MCF 10A (cell line): ENCODE data around the gene AQP3. TPM values are rescaled to one million over a fixed set of nuclear protein-coding genes. Genes with fewer than 3 reads are reported as not detected.
A peak's percentile ranks its signal among the peaks of the same experiment; 100 is the strongest.

Source experiments
- BruUV-seq: library from RNA; stranded (reverse); fragments of 400-500 nt; replicated peaks from 2 replicates; lab custom pipeline; 2021; lab: Mats Ljungman, UMichigan
- CTCF ChIA-PET: fragments of 300-600 bp; sonication (Branson Sonifier 250); formaldehyde crosslinking; extraction: SDS; loops from one replicate; lab custom pipeline; 2021; ENCODE audit warnings: antibody characterized with exemption, inconsistent platforms; lab: Yijun Ruan, JAX
- POLR2A ChIA-PET: fragments of 300-600, 350-650 bp; sonication (Branson Sonifier 250); formaldehyde crosslinking; extraction: SDS; loops from one replicate; lab custom pipeline; 2020; ENCODE audit warnings: antibody characterized with exemption, inconsistent platforms; lab: Yijun Ruan, JAX
- DNase-seq: peaks from one replicate; pipeline ENCODE4 v3.0.0-alpha.2; 2018; ENCODE audit not compliant: unreplicated experiment
- H3K27ac Mint-ChIP-seq: one replicate; pipeline ENCODE4 v1.8.0; 2022; ENCODE audit warnings: mild to moderate bottlenecking, low read depth, mixed read lengths; ENCODE audit not compliant: unreplicated experiment
- H3K27me3 Mint-ChIP-seq: one replicate; pipeline ENCODE4 v1.8.0; 2022; ENCODE audit warnings: mixed read lengths; ENCODE audit not compliant: insufficient read depth, unreplicated experiment
- H3K36me3 Mint-ChIP-seq: one replicate; pipeline ENCODE4 v1.8.0; 2022; ENCODE audit warnings: mild to moderate bottlenecking, moderate library complexity, mixed read lengths; ENCODE audit not compliant: insufficient read depth, unreplicated experiment
- H3K4me1 Mint-ChIP-seq: one replicate; pipeline ENCODE4 v1.8.0; 2022; ENCODE audit warnings: mixed read lengths; ENCODE audit not compliant: insufficient read depth, unreplicated experiment
- H3K4me3 Mint-ChIP-seq: one replicate; pipeline ENCODE4 v1.8.0; 2022; ENCODE audit warnings: mild to moderate bottlenecking, moderate library complexity, mixed read lengths; ENCODE audit not compliant: unreplicated experiment
- H3K9me3 Mint-ChIP-seq: one replicate; pipeline ENCODE4 v1.8.0; 2022; ENCODE audit warnings: mixed read lengths; ENCODE audit not compliant: unreplicated experiment
- CTCF ChIP-seq: fragments of 200-600 bp; IDR thresholded peaks from one replicate; pipeline ENCODE4 v1.8.0; 2022; ENCODE audit warnings: antibody characterized with exemption, mild to moderate bottlenecking; ENCODE audit not compliant: unreplicated experiment
- intact Hi-C: fragments of 100-400 bp; cut with micrococcal nuclease; formaldehyde crosslinking; loops from 2 replicates; pipeline ENCODE4 v1.14.1; 2022
- total RNA-seq: library from RNA; stranded (reverse); gene quantifications from 2 replicates; pipeline ENCODE4 v1.2.3, GENCODE V29; 2022

The AQP3 gene
- total RNA-seq, 1 experiment from 2014 or later = 0.89 TPM

GRCh38 chr9:33453999-33454660 lies 6.7 kb upstream of the AQP3 start:
- H3K27me3 Mint-ChIP-seq = no peaks in the 10 kb centered on the region
- H3K4me1 Mint-ChIP-seq = peaks cover 24% of the 10 kb centered on the region
- no peak for DNase-seq
- POLR2A ChIA-PET = interaction anchor here (1.0 to 1.3 kb wide), 3 partner anchors 38 to 131 kb away, joined by 3 to 5 read pairs (median 3); no protein-coding TSS in a partner anchor
- CTCF ChIA-PET = interaction anchor here (1.0 to 6.4 kb wide), 12 partner anchors 11 to 275 kb away, joined by 3 to 91 read pairs (median 14); partner anchors contain the start of genes AQP7 and NOL6
- intact Hi-C loops = loop anchor here (1.0 to 2.0 kb wide), 2 partner anchors 51 to 167 kb away; no protein-coding TSS in a partner anchor
- no TSS peak for BruUV-seq
- H3K27ac Mint-ChIP-seq = no peak overlapping the region
- peaks cover 6% of the 10 kb centered on the region for H3K36me3 Mint-ChIP-seq
- no peaks in the 10 kb centered on the region for H3K9me3 Mint-ChIP-seq
- H3K4me3 Mint-ChIP-seq = no peak overlapping the region
- TF ChIP-seq CTCF = no peak

- DNase-seq = no peak
- Mint-ChIP-seq H3K4me3 (no peak overlapping the region), H3K4me1 (peaks cover 18% of the 10 kb centered on the region), H3K27ac (no peak overlapping the region), H3K36me3 (peaks cover 6% of the 10 kb centered on the region), H3K9me3 (no peaks in the 10 kb centered on the region), H3K27me3 (no peaks in the 10 kb centered on the region)
- BruUV-seq = no TSS peak
- CTCF ChIA-PET = interaction anchor here (0.5 to 6.4 kb wide), 28 partner anchors 7 to 457 kb away, joined by 3 to 91 read pairs (median 5); partner anchors contain the start of genes AQP7 and NOL6
- no peak for TF ChIP-seq CTCF
- POLR2A ChIA-PET = interaction anchor here (0.7 to 1.9 kb wide), 5 partner anchors 8 to 130 kb away, joined by 3 to 5 read pairs (median 3); no protein-coding TSS in a partner anchor
- intact Hi-C loops = loop anchor here (1.0 to 2.0 kb wide), 2 partner anchors 50 to 167 kb away; no protein-coding TSS in a partner anchor
These were observed 6.0 kb upstream of the AQP3 start for GRCh38 chr9:33453286-33453860.

- ChIA-PET POLR2A (interaction anchor here (0.7 to 1.9 kb wide), 4 partner anchors 9 to 45 kb away, joined by 3 to 6 read pairs (median 4); partner anchors contain the start of gene NOL6), CTCF (interaction anchor here (0.5 to 6.4 kb wide), 28 partner anchors 8 to 458 kb away, joined by 3 to 91 read pairs (median 5); partner anchors contain the start of genes AQP7 and NOL6)
- no peak overlapping the region for H3K4me3 Mint-ChIP-seq
- DNase-seq = peak; percentile 96
- intact Hi-C loops = loop anchor here (1.0 to 2.0 kb wide), 2 partner anchors 50 to 166 kb away; no protein-coding TSS in a partner anchor
- TF ChIP-seq CTCF = peak; percentile 66
- H3K4me1 Mint-ChIP-seq = peaks cover 13% of the 10 kb centered on the region
- H3K36me3 Mint-ChIP-seq = peaks cover 6% of the 10 kb centered on the region
- BruUV-seq = no TSS peak
- no peaks in the 10 kb centered on the region for H3K9me3 Mint-ChIP-seq
- no peaks in the 10 kb centered on the region for H3K27me3 Mint-ChIP-seq
- H3K27ac Mint-ChIP-seq = no peak overlapping the region
These were observed 5.5 kb upstream of the AQP3 start for GRCh38 chr9:33452828-33453271.
